ENCODE results near the gene EFHD2. TPM values are rescaled to one million over a fixed set of nuclear protein-coding genes. Genes with fewer than 3 reads are reported as not detected.

EFHD2 gene
- total RNA-seq, 1 experiment from 2014 or later: 129 TPM

- CTCF ChIA-PET: no interaction called here
- H2AFZ ChIP-seq: no peak overlapping the region
These were observed 39.9 kb downstream of the EFHD2 start for GRCh38 chr1:15449567-15449966.

GRCh38 chr1:15451014-15451722, 41.5 kb downstream of the EFHD2 start:
- intact Hi-C loops (cut with micrococcal nuclease; ENCODE audit: unreplicated experiment): no loop called here
- Histone ChIP-seq H3K27me3 (ENCODE audit: insufficient read depth, low read depth) (no peaks in the 10 kb centered on the region), H3F3A (ENCODE audit: insufficient read depth, low read depth) (peaks cover 6% of the 10 kb centered on the region; the same call in 1 of the 2 replicates), H3K79me2 (ENCODE audit: low read depth) (no peaks in the 10 kb centered on the region), H3K9me3 (ENCODE audit: insufficient read depth, low read depth) (no peaks in the 10 kb centered on the region), H3K4me1 (replicated peaks; ENCODE audit: insufficient read depth) (0 out of 2 replicates have a peak, but pooled peaks cover 4% of the 10 kb centered on the region), H4K20me1 (ENCODE audit: insufficient read depth) (no peaks in the 10 kb centered on the region), H2AFZ (no peak overlapping the region), H3K36me3 (ENCODE audit: low read depth) (no peaks in the 10 kb centered on the region), H3K4me2 (no peak overlapping the region), H3K4me3 (no peak overlapping the region), H3K9me2 (ENCODE audit: insufficient read depth) (no peaks in the 10 kb centered on the region), H3K27ac (no peak overlapping the region)
- no TSS peak for BruUV-seq (replicated peaks)
- POLR2A ChIA-PET (ENCODE audit: unreplicated experiment): no interaction called here
- DNase-seq: no peak
- CTCF ChIA-PET: no interaction called here
- TF ChIP-seq EZH2 (IDR thresholded peaks at IDR 0.05; ENCODE audit: low read depth) (no peak), CTCF (conservative IDR thresholded peaks at IDR 0.05) (no peak)

More at GRCh38 chr1:15449567-15449966, 39.9 kb downstream of the EFHD2 start:
- POLR2A ChIA-PET (ENCODE audit: unreplicated experiment): interaction anchor here (0.7 kb wide), 1 partner anchor 244 kb away, joined by 3 read pairs; no protein-coding TSS in a partner anchor
- BruUV-seq (replicated peaks): no TSS peak
- TF ChIP-seq EZH2 (IDR thresholded peaks at IDR 0.05; ENCODE audit: low read depth) (no peak), CTCF (conservative IDR thresholded peaks at IDR 0.05) (no peak)
- Histone ChIP-seq H3K27me3 (ENCODE audit: insufficient read depth, low read depth) (no peaks in the 10 kb centered on the region), H3K4me3 (no peak overlapping the region), H3K27ac (no peak overlapping the region), H3K9me2 (ENCODE audit: insufficient read depth) (no peaks in the 10 kb centered on the region), H3K79me2 (ENCODE audit: low read depth) (no peaks in the 10 kb centered on the region), H3K36me3 (ENCODE audit: low read depth) (no peaks in the 10 kb centered on the region), H3K9me3 (ENCODE audit: insufficient read depth, low read depth) (no peaks in the 10 kb centered on the region), H3F3A (ENCODE audit: insufficient read depth, low read depth) (peaks cover 6% of the 10 kb centered on the region; the same call in 1 of the 2 replicates), H3K4me2 (no peak overlapping the region), H4K20me1 (ENCODE audit: insufficient read depth) (no peaks in the 10 kb centered on the region), H3K4me1 (replicated peaks; ENCODE audit: insufficient read depth) (0 out of 2 replicates have a peak, but pooled peaks cover 4% of the 10 kb centered on the region)
- no peak for DNase-seq
- intact Hi-C loops (cut with micrococcal nuclease; ENCODE audit: unreplicated experiment): no loop called here

GRCh38 chr1:15452216-15452615, 42.5 kb downstream of the EFHD2 start:
- Histone ChIP-seq H3F3A (ENCODE audit: insufficient read depth, low read depth) (peaks cover 6% of the 10 kb centered on the region; the same call in 1 of the 2 replicates), H3K4me2 (no peak overlapping the region), H3K9me3 (ENCODE audit: insufficient read depth, low read depth) (no peaks in the 10 kb centered on the region), H2AFZ (no peak overlapping the region), H3K27me3 (ENCODE audit: insufficient read depth, low read depth) (no peaks in the 10 kb centered on the region), H4K20me1 (ENCODE audit: insufficient read depth) (no peaks in the 10 kb centered on the region), H3K27ac (no peak overlapping the region), H3K4me1 (replicated peaks; ENCODE audit: insufficient read depth) (0 out of 2 replicates have a peak, but pooled peaks cover 4% of the 10 kb centered on the region), H3K36me3 (ENCODE audit: low read depth) (no peaks in the 10 kb centered on the region), H3K9me2 (ENCODE audit: insufficient read depth) (no peaks in the 10 kb centered on the region), H3K4me3 (no peak overlapping the region), H3K79me2 (ENCODE audit: low read depth) (no peaks in the 10 kb centered on the region)
- no peak for DNase-seq
- intact Hi-C loops (cut with micrococcal nuclease; ENCODE audit: unreplicated experiment): no loop called here
- CTCF ChIA-PET: no interaction called here
- BruUV-seq (replicated peaks): no TSS peak
- TF ChIP-seq EZH2 (IDR thresholded peaks at IDR 0.05; ENCODE audit: low read depth) (no peak), CTCF (conservative IDR thresholded peaks at IDR 0.05) (no peak)
- POLR2A ChIA-PET (ENCODE audit: unreplicated experiment): no interaction called here

Measured in PC-9 (cell line).